NCI-H1105 (cell line): Measurements from ENCODE around the gene MICAL2.

Experiments used
- DNase-seq: peaks from one replicate; lab custom pipeline; 2025; lab: John Stamatoyannopoulos, UW

Gene MICAL2

DNA sequence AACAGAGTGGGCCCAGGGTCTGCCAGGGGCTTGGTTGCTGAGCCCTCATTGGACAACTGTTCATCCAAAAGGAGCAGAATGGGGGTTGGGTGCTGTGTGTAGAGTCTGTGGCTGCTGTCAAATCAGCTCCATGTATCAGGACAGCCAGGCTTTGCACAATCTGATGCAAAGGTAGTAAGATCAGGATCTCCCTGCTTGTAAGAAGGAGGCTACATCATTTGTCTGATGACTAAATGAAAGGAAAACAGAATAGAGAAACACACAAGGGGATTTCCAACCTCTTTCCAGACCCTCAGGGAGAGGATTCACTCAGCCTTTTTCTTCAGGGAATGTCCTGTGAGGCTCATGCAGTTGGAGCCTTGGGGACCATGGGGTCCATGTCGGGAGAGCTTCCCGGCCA is 7.2 kb downstream of the MICAL2 start:
- no peak for DNase-seq

DNA sequence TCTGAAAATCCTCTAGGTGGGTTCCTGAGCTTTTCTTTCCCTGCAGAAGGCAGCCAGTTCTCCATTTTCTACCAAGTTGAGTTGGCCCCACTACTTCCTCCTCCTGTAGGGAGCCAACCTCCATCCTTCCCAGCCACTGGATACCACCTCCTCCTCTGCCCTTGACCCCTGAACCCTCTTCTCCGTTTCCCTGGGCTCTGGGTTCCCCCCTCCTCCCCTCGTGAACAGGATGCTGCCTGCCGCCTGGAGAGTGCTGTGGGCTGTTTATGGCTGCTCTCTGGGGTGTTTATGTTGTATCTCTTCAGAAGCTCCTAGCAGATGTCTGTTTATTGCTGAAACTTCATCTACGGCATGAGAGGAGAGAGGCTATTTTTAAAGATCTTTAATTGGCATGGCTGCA is 8.6 kb downstream of the MICAL2 start:
- no peak for DNase-seq

- no peak for DNase-seq
Observed at GRCh38 chr11:12119502-12119901, 9.1 kb downstream of the MICAL2 start.

- no peak for DNase-seq
Observed at GRCh38 chr11:12120031-12121008, 9.9 kb downstream of the MICAL2 start.

DNA sequence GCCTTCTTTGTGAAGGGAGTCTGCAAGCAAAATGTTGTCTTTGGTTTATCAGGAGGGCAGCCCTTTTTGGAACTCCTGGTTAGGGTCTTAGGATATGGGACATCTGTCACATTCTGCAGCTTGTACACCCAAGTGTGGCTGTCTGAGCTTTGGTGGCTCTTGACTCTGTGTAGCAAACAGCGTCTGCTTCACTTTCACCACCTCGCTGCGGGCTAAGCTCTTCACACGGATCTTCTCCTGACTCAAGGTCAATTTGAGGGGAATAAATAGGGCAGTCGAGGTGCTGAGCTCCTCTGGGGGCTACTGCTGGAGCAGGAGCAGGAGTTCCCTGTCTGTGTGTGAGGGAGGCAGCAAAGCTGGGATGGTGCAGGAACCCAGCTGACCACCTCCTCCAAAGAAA is 10.6 kb downstream of the MICAL2 start:
- DNase-seq: no peak

DNA sequence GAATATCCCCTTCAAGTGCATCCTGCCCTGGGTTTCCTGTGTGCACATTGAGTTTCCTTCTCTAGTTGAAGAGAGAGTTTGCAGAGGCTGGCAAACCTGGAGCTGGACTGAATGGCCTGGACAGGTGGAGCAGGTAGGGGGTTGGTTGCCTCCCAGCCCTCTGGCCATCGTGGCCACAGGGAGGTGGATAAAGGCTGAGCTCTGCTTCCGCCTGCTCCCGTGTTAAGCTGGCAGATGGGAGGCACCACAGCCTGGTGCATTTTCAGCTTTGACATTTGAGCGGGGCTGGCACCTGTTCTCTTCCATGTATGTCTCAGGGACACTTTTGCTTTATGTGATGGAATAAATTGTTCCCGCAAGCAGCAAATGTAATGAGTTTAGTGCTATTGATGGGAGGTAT is 11.1 kb downstream of the MICAL2 start:
- no peak for DNase-seq

DNA sequence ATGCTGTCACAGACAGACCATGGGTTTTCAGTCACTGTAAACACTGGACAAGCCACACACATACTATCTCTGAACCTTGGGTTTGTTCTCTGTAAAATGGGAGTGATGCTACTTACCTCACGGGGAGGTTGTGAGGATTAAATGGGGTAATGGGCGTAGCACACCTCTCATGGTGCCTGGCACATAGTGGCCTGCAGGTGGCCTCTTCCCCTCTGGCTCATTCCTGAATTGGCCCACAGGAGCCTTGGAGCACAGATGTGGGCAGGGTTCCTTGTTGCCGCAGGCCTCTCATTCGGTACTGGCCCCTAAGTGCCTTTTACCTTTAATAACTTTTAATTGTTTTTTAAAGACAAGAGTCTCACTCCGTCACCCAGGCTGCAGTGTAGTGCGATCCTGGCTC is 11.7 kb downstream of the MICAL2 start:
- DNase-seq: no peak

DNA sequence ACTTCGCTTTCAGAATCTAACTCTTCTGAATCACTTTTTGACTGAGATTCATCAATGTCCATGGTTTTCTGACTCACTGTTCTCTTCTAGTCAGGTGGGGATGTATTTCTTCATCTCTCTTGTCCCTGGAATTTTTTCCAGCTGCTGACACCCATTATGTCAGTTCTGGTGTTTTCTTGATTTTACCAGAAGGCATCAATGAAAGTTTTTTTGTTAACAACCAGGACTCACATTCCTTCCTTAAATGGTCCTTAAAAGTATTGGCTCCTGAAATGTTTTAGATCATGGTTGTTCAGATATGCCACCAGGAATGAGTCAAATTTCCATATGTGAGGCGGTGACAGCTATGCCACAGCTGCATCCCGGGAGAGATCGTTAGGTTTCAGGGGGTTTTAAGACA is 12.9 kb downstream of the MICAL2 start:
- no peak for DNase-seq

DNA sequence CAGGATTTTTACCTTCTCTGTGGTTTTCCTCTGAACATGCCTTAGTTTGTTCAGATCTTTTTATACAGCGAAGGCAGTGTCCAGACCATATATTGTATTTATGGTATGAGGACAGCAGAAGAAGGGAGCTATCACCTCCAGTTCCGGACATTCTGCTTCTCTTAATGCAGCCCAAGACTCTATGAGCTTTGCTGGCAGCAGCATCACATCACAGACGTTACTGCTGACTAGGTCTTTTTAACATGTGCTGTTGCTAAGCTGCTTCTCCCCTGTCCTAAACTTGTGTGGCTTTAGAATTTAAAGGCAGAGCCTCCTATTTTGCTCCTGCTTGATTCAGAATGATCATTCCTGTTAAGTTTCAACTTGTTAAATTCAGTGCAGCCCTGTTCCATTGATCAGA is 13.4 kb downstream of the MICAL2 start:
- no peak for DNase-seq

- DNase-seq: no peak
Observed at GRCh38 chr11:12124306-12124705, 13.9 kb downstream of the MICAL2 start.

GRCh38 chr11:12125609-12126149 is 15.3 kb downstream of the MICAL2 start:
- no peak for DNase-seq

- no peak for DNase-seq
Observed at GRCh38 chr11:12126344-12127019, 16.1 kb downstream of the MICAL2 start.

- DNase-seq: no peak
Observed at GRCh38 chr11:12127206-12127898, 17.0 kb downstream of the MICAL2 start.

DNA sequence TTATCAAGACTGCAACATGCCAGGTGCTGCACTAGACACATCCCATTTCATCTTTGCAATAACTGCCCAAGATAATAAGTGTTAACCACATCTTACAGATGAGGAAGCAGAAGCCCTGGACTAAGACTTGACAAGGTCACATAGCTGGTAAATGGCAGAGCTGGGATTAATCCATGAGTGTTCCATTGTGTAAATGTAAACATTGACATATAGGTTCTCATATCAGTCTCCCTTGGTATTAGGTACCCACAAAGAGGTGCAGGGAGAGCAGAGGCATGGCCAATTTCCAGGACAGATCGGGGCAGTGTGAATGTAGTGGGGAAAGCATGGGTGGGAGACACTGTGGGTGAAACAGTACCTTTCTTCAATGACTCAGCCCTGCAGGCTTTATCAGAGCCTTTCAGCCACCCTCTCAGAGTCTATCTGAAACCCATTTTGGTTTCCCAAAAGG is 17.9 kb downstream of the MICAL2 start:
- DNase-seq: no peak

- no peak for DNase-seq
Observed at GRCh38 chr11:12129227-12129626, 18.8 kb downstream of the MICAL2 start.

GRCh38 chr11:12130180-12130980 is 20.0 kb downstream of the MICAL2 start:
- no peak for DNase-seq

- no peak for DNase-seq
Observed at GRCh38 chr11:12131943-12132789, 21.8 kb downstream of the MICAL2 start.

DNA sequence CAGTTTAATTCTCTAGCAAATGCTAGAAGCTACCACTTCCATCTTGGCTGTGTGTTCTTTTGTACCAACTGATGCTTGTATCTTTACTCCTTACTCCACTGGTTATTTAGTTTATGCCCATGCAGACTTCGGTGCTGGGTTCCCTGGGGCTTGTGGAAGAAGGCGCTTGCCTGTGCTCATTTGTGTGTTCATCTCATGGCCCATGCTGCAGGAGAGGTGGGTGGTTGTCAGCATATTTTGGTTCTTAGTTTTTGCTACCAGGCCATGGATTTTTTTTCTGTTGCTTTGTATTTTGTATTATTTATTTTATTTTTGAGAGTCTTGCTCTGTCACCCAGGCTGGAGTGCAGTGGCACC is 22.4 kb downstream of the MICAL2 start:
- no peak for DNase-seq

DNA sequence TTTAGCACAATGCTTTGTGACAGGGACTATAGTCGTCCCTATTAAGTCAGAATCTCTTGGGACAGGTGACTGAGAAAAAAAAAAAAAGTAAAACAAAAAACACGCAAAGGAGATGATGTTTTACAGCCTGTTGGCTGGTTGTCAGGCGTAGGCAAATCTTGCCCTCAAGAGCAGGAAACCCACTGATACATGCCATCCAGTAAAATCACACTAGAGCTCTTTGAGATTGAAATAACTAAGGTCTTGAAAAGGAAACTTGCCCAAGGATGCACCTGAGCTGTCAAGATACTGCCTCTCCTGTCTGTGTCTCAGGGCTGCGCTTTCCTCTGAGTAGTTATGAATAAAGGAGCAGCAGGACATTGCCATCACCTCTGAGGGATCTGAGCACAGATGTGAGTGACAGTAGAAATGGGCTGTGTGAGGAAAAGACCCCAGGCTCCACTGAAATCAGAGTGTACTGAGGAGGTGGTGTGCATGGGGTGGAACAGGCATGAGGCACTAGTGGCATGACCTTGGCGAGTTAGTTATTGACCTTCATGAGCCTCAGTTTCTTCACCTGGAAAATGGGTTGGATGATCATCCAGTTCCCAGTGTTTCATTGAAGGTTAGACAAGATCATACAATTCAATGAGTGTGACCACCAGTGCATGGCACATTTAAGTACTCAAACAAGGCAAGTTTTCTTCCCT is 23.3 kb downstream of the MICAL2 start:
- no peak for DNase-seq

- no peak for DNase-seq
Observed at GRCh38 chr11:12134236-12134585, 23.8 kb downstream of the MICAL2 start.
